ENCODE results near the gene SERPINB10. TPM values are rescaled to one million over a fixed set of nuclear protein-coding genes. Genes with fewer than 3 reads are reported as not detected.

Gene SERPINB10
- total RNA-seq, 4 donors from 2014 or later, result 0.22 TPM; not detected in 3

DNA sequence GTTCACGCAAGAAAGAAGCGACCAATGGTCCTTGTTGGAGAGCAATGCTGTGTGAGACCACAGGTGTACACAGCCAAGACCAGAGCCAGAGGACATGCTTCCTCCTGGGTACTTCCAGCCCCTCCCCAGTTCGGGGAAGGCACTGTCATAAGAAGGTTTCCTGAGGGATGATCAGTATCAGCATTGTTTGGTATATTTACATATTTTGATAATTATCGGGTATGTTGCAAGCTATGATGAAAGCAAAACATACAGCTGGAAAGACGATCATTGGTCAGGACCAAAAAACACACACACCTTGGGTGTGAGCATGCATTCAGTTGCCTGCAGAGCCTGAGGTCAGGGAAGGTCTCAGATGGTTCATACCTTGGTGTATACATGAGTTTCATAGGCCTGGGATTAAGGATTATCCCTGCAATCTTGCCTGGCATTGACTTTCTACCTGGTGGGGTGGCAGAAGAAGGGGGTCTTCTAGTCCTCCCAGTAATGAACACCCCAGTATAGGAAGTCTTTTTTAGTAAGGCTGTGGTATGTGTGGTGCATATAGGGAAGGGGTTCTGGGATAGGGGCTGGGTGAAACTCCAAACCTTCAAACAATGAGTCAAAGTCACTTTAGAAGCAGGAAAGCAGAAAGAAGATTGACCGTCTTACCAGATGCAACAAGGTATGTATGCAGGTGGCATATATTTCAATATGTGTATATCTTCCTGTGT is 17.4 kb upstream of the SERPINB10 start:
- Histone ChIP-seq H3K9me3 (no peaks in the 10 kb centered on the region), H3K27me3 (no peaks in the 10 kb centered on the region), H3K4me3 (no peak overlapping the region), H3K36me3 (no peaks in the 10 kb centered on the region), H3K27ac (no peak overlapping the region), H3K4me1 (no peaks in the 10 kb centered on the region)
- no peak for DNase-seq (ENCODE audit: low spot score in 2 of 2)
- TF ChIP-seq, protein P1, sequence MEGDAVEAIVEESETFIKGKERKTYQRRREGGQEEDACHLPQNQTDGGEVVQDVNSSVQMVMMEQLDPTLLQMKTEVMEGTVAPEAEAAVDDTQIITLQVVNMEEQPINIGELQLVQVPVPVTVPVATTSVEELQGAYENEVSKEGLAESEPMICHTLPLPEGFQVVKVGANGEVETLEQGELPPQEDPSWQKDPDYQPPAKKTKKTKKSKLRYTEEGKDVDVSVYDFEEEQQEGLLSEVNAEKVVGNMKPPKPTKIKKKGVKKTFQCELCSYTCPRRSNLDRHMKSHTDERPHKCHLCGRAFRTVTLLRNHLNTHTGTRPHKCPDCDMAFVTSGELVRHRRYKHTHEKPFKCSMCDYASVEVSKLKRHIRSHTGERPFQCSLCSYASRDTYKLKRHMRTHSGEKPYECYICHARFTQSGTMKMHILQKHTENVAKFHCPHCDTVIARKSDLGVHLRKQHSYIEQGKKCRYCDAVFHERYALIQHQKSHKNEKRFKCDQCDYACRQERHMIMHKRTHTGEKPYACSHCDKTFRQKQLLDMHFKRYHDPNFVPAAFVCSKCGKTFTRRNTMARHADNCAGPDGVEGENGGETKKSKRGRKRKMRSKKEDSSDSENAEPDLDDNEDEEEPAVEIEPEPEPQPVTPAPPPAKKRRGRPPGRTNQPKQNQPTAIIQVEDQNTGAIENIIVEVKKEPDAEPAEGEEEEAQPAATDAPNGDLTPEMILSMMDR (IDR thresholded peaks at IDR 0.05), result no peak
- 82 to 88% methylated on average over 6 of the region's 6 CpGs for whole genome bisulfite sequencing, 2 donors

DNA sequence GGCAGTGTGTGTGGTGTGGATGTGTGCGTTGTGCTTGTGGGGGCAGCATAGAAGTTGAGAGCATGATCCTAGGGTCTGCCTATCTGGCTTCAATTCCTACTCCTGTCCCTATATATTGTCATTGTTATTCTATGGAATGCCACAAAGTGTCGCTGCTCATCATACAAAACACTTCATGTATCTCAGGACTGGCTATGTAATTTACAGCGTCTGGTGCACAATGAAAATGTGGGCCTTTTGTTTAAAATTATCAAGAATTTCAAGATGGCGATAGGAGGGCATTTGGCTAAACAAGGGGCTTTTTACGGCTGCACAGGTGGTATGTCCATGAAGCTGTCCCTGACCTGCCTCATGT is 16.8 kb upstream of the SERPINB10 start:
- whole genome bisulfite sequencing, 2 donors, result 75 to 81% methylated on average over 5 of the region's 5 CpGs

DNA sequence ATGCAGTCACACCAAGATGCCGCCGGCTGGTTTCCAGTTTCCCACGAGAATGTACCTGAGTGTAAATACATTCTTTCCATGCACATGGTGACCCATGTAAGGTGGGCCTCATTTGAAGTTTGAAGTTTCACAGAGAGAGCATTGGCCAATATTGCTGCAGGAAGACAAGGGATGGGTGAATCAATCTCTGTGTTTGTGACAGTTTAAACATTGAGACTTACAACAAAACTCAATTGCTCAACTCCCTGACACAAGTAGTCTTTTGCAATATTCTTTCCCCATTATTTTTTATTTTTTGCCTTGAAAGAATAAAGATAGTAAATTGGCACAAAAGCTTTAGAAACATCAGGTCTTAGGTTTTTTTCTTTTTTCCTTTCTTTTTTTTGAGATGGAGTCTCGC is 15.2 kb upstream of the SERPINB10 start:
- TF ChIP-seq POLR2A (IDR thresholded peaks at IDR 0.05) (no peak), EP300 (IDR thresholded peaks at IDR 0.05) (no peak)
- TF ChIP-seq, protein P1 (IDR thresholded peaks at IDR 0.05), result no peak
- no peak overlapping the region for H3K27ac ChIP-seq
- no peak overlapping the region for H3K4me3 ChIP-seq
- H3K4me1 ChIP-seq, result no peaks in the 10 kb centered on the region
- no peaks in the 10 kb centered on the region for H3K27me3 ChIP-seq
- 85 to 88% methylated on average over 4 of the region's 4 CpGs for WGBS, 2 donors
- no peaks in the 10 kb centered on the region for H3K9me3 ChIP-seq
- no peaks in the 10 kb centered on the region for H3K36me3 ChIP-seq
- no peak for DNase-seq (ENCODE audit: low spot score in 2 of 2)

More for the DNA sequence above, 16.8 kb upstream of the SERPINB10 start:
- no peak for TF ChIP-seq POLR2A (IDR thresholded peaks at IDR 0.05)
- TF ChIP-seq EP300 (IDR thresholded peaks at IDR 0.05), result no peak
- TF ChIP-seq, protein P1 (IDR thresholded peaks at IDR 0.05), result no peak
- Histone ChIP-seq H3K4me3 (no peak overlapping the region), H3K36me3 (no peaks in the 10 kb centered on the region), H3K27me3 (no peaks in the 10 kb centered on the region), H3K9me3 (no peaks in the 10 kb centered on the region), H3K27ac (no peak overlapping the region), H3K4me1 (no peaks in the 10 kb centered on the region)
- DNase-seq (ENCODE audit: low spot score in 2 of 2), result no peak

DNA sequence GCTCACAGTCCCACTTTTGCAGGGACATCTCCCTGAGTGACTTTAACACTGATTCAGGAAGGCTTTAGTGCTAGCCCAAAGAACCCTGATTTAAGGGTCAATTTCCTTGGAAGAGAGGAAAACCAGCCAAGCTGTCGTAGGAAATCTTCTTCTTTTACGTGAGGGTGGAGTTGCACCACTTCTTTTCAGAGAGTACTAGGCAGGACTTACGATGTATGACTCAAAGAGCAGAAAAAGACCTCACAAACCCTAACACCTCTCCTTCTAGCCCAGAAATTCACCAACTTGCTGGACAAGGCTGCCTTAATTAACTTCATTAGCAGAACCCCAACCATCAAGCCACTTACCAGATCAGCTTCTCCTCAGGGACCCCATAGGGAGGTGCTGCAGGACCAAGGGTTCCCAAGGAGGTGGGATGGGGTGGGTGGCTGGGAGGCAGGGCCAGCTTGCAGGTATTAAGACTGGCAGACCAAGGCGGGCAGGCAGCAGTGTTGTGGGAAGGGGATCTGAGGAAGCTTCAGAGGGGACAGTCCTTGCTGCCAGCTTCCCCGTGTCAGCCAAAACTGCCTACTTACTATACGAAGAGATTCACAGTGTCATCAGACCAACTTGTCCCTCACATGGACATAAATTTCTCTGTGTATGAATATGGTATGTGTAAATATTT is 13.5 kb upstream of the SERPINB10 start:
- Histone ChIP-seq H3K36me3 (no peaks in the 10 kb centered on the region), H3K4me3 (no peak overlapping the region), H3K27me3 (no peaks in the 10 kb centered on the region), H3K4me1 (no peaks in the 10 kb centered on the region), H3K27ac (no peak overlapping the region), H3K9me3 (no peaks in the 10 kb centered on the region)
- TF ChIP-seq, protein P1 (IDR thresholded peaks at IDR 0.05), result no peak
- TF ChIP-seq EP300 (IDR thresholded peaks at IDR 0.05), result no peak
- no peak for TF ChIP-seq POLR2A (IDR thresholded peaks at IDR 0.05)
- no peak for DNase-seq (ENCODE audit: low spot score in 2 of 2)
- 71 to 85% methylated on average over 6 of the region's 6 CpGs for WGBS, 2 donors

DNA sequence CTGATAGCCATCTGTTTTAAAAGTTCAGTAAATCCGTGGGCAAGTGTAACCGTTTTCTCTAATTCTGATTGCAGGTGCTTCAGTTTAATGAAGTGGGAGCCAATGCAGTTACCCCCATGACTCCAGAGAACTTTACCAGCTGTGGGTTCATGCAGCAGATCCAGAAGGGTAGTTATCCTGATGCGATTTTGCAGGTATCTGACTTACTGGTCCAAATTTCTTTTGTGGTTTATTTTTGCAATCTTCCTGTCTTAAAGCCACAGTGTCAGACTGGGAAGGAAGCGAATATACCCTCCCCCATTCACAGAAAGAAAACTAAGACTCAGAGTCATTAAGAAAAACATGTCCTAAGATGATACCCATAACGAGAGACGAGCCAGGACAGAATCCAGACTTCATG is 12.6 kb upstream of the SERPINB10 start:
- DNase-seq (ENCODE audit: low spot score in 2 of 2), result no peak
- Histone ChIP-seq H3K9me3 (no peaks in the 10 kb centered on the region), H3K4me3 (no peak overlapping the region), H3K4me1 (no peaks in the 10 kb centered on the region), H3K27me3 (no peaks in the 10 kb centered on the region), H3K36me3 (no peaks in the 10 kb centered on the region), H3K27ac (no peak overlapping the region)
- 69 to 71% methylated on average over 6 of the region's 6 CpGs for WGBS, 2 donors
- TF ChIP-seq EP300 (IDR thresholded peaks at IDR 0.05) (no peak), POLR2A (IDR thresholded peaks at IDR 0.05) (no peak)
- TF ChIP-seq, protein P1 (IDR thresholded peaks at IDR 0.05), result no peak
